ENCODE results near the gene TELO2. TPM values are rescaled to one million over a fixed set of nuclear protein-coding genes. Genes with fewer than 3 reads are reported as not detected.

Gene TELO2
- polyA plus RNA-seq, 6 donors from 2014 or later = 17.3 to 37.1 (median 26.3) TPM

DNA sequence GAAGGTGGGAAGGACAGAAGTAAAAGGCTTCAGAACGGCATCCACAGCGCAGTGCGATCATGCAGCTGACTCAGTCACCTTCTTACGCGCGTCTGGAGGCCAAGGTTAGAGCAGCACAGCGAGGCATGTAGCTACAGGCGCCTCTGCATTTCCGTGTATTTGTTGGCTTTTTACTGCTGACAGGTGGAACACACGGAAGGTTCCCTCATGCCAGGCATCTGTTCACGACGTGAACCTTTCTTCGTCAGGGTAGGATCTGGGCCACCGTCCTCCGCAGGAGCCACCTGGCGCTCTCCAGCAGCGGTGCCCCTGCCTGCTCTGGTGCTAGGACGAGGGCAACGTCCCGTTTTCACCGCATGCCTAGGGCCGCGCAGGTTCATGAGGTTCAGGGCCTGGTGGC is 55.6 kb downstream of the TELO2 start:
- Mint-ChIP-seq H3K36me3 (no peaks in the 10 kb centered on the region), H3K27me3 (no peaks in the 10 kb centered on the region), H3K9me3 (no peaks in the 10 kb centered on the region), H3K27ac (no peak overlapping the region), H3K4me1 (peaks cover 7 to 34% (median 17%) of the 10 kb centered on the region in 3 donors), H3K4me3 (no peak overlapping the region)
- ATAC-seq (ENCODE audit: low read depth in 2 of 2) = no peak
- no peak for DNase-seq

DNA sequence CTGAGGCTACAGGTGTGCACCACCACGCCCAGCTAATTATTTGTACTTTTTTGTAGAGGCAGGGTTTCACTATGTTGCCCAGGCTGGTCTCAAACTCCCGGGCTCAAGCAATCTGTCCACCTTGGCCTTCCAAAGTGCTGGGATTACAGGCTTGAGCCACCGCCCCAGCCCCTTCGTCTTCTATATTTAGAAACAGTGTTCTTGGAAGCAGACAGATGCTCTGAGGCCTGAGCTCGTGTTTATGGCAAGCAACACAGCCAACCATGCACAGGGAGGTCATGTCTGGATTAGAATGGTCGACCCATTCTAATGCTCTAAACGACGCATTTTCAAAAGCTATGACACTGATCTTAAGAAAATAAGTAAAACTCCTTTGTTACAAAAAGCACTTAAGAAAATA is 56.9 kb downstream of the TELO2 start:
- Mint-ChIP-seq H3K4me1 (peaks cover 6 to 20% (median 14%) of the 10 kb centered on the region in 3 donors), H3K4me3 (no peak overlapping the region), H3K9me3 (no peaks in the 10 kb centered on the region), H3K36me3 (no peaks in the 10 kb centered on the region), H3K27me3 (no peaks in the 10 kb centered on the region), H3K27ac (no peak overlapping the region)
- no peak for ATAC-seq (ENCODE audit: low read depth in 2 of 2)
- no peak for DNase-seq

DNA sequence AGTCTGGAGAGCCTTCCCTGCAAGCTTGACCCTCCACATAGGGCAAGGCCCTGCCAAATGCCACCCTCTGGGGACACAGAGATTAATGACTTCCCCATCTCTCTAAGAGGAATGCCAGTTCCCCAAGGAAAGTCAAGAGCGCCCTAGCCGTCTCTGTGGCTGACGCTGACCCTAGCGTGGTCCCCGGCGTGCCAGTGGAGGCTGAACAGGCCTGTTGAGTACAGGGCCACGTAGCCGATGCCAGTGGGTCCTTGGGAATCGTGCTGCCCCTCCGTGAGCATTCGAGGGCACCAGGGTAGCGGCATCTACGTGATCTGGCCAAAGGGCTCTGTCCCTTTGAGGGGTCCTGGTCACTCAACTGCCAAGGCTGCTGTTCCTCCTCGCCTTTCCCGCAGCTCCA is 57.5 kb downstream of the TELO2 start:
- ATAC-seq (ENCODE audit: low read depth in 2 of 2) (no peak), DNase-seq (no peak)
- Mint-ChIP-seq H3K9me3 (no peaks in the 10 kb centered on the region), H3K36me3 (no peaks in the 10 kb centered on the region), H3K27ac (no peak overlapping the region), H3K27me3 (no peaks in the 10 kb centered on the region), H3K4me3 (no peak overlapping the region), H3K4me1 (peaks cover 2 to 14% (median 9%) of the 10 kb centered on the region in 3 donors)

DNA sequence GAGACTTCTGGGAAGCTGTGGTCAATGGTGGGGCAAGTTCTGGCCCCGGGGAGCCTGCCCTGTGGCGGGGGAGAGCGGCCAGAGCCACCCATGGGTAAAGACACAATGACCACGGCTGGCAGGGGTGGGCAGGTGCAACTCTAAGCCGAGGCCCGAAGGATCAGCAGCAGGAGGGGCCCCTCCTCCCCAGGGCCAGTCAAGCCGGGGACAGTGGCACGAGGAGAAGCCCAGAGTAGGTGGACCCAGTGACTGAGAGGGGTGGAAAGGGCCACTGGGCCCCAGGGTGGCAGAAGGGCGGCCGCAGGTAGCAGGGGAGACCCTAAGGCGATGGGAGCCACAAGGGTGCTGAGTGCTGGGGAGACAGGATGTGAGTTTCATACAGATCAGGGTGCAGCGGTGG is 58.0 kb downstream of the TELO2 start:
- no peak overlapping the region for H3K4me3 Mint-ChIP-seq
- ATAC-seq (ENCODE audit: low read depth in 2 of 2) (no peak), DNase-seq (no peak)
- no peak overlapping the region for H3K27ac Mint-ChIP-seq
- no peaks in the 10 kb centered on the region for H3K36me3 Mint-ChIP-seq
- no peaks in the 10 kb centered on the region for H3K27me3 Mint-ChIP-seq
- peaks cover 2 to 11% (median 5%) of the 10 kb centered on the region in 3 donors for H3K4me1 Mint-ChIP-seq
- H3K9me3 Mint-ChIP-seq = no peaks in the 10 kb centered on the region

DNA sequence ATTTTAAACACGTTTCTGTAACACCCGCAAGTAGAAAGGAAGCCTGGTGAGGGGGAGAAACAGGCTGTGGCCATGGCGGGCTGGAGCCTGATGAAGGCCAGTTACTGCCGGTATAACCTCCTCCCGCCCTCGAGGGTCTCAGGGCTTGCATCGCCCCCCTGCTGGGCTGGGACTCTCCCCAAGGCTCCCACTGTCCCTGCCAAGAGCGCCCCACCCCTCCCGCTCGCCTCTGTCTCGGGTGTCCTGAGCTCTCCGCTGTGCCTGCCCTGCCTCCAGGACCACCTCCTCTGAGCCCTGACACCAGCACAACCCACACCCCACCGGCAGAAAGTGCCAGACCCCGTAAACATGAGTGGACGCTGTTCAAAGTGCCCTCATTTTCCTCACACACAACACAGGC is 59.0 kb downstream of the TELO2 start:
- no peak overlapping the region for H3K4me3 Mint-ChIP-seq
- no peak for ATAC-seq (ENCODE audit: low read depth in 2 of 2)
- no peak overlapping the region for H3K27ac Mint-ChIP-seq
- H3K36me3 Mint-ChIP-seq = no peaks in the 10 kb centered on the region
- no peak for DNase-seq
- no peaks in the 10 kb centered on the region for H3K9me3 Mint-ChIP-seq
- H3K27me3 Mint-ChIP-seq = no peaks in the 10 kb centered on the region
- peaks cover 2 to 9% (median 5%) of the 10 kb centered on the region in 3 donors for H3K4me1 Mint-ChIP-seq

DNA sequence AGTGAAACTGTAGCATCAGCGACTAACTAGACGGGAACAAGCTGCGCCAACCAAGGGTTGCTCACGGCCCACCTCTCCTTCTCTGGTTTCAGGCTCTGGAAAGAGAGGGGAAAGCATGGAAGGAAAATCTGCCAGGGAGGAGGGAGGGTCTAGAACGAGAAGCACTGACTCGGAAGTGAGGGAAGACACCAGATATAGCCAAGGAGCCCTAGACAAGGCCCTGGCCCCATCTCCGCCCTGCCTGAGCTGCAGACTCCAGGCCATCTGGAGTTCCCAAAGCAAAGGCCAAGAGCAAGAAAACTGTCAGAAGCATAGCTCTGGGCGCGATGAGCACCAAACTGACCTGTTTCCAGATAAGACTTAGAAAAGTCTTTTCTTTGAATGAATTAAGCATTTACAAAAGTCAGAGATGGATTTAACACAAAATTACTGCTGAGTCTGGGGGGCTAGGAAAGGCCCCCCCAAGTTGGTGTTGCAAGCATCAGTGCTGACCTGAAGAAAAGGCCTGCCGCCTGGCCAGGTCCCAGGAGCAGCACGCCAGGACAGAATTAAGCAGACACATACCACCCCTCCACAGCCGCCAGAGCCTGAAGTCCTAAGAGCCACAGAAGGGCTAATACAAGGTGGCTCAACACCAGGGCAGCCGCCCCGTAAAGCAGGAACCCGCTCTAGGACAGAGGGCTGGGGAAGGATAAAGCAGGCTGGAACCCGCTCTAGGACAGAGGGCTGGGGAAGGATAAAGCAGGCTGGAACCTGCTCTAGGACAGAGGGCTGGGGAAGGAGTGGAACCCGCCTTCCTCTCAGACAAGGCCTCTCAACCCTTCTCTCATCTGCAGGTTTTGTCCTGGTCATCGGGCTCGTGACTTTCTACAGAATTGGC is 61.0 kb downstream of the TELO2 start:
- Mint-ChIP-seq H3K4me3 (no peak overlapping the region), H3K27me3 (no peaks in the 10 kb centered on the region), H3K27ac (peak overlapping the region in 1 of 6 donors; percentile 88), H3K9me3 (no peaks in the 10 kb centered on the region), H3K4me1 (no peaks in the 10 kb centered on the region), H3K36me3 (no peaks in the 10 kb centered on the region)
- no peak for ATAC-seq (ENCODE audit: low read depth in 2 of 2)
- DNase-seq = no peak

DNA sequence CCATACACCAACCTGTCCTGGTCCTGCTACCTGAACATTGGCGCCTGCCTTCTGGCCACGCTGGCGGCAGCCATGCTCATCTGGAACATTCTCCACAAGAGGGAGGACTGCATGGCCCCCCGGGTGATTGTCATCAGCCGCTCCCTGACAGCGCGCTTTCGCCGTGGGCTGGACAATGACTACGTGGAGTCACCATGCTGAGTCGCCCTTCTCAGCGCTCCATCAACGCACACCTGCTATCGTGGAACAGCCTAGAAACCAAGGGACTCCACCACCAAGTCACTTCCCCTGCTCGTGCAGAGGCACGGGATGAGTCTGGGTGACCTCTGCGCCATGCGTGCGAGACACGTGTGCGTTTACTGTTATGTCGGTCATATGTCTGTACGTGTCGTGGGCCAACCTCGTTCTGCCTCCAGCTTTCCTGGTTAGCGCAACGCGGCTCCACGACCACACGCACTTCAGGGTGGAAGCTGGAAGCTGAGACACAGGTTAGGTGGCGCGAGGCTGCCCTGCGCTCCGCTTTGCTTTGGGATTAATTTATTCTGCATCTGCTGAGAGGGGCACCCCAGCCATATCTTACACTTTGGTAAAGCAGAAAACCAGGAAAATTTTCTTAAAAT is 61.8 kb downstream of the TELO2 start:
- H3K27me3 Mint-ChIP-seq = no peaks in the 10 kb centered on the region
- no peak overlapping the region for H3K27ac Mint-ChIP-seq
- DNase-seq = no peak
- H3K36me3 Mint-ChIP-seq = no peaks in the 10 kb centered on the region
- H3K4me3 Mint-ChIP-seq = no peak overlapping the region
- H3K9me3 Mint-ChIP-seq = no peaks in the 10 kb centered on the region
- no peak for ATAC-seq (ENCODE audit: low read depth in 2 of 2)
- H3K4me1 Mint-ChIP-seq = peaks cover 0 to 5% (median 0%) of the 10 kb centered on the region in 3 donors

DNA sequence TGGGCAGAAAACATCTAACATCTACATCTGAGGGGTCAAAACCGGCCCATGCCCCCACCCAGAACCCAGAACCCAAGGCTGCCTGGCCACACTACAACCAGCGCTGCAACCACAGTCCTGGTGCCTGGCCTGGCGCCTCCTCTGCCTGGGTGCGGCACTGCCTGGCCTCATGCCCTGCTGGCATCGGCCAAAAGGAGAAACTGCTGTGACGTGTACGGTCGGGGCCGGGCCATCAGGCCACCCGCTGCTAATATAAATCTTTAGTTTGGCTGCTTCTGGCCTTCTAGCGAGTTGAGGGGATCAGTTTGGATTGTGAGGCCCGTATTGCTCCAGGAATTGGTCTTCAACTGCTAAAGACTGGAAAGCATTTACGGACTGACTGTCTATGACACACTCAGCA is 63.1 kb downstream of the TELO2 start:
- Mint-ChIP-seq H3K9me3 (no peaks in the 10 kb centered on the region), H3K27me3 (no peaks in the 10 kb centered on the region), H3K36me3 (no peaks in the 10 kb centered on the region), H3K27ac (peak overlapping the region in 1 of 6 donors; percentile 42), H3K4me1 (peaks cover 0 to 5% (median 0%) of the 10 kb centered on the region in 3 donors), H3K4me3 (no peak overlapping the region)
- DNase-seq (no peak), ATAC-seq (ENCODE audit: low read depth in 2 of 2) (no peak)

DNA sequence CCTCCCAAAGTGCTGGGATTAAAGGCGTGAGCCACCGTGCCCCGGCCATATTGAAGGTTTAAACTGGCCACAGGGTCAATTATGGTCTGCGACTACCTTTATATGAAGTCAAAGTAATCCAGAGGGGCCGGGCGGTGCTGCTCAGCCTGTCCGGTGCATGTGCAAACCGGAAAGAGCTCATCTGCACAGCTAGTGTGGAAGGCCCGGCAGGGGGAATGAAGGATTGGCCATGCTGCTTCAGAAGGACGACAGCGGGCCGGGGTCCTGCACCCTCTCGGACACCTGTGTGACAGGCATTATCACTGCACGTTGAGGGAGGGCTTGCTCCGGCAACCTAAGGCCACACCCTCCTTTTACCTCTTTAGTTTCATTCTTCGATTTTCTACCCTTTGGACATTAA is 63.9 kb downstream of the TELO2 start:
- Mint-ChIP-seq H3K4me1 (peaks cover 0 to 5% (median 0%) of the 10 kb centered on the region in 3 donors), H3K27ac (no peak overlapping the region), H3K4me3 (no peak overlapping the region), H3K9me3 (no peaks in the 10 kb centered on the region), H3K27me3 (no peaks in the 10 kb centered on the region), H3K36me3 (no peaks in the 10 kb centered on the region)
- no peak for ATAC-seq (ENCODE audit: low read depth in 2 of 2)
- DNase-seq = no peak

DNA sequence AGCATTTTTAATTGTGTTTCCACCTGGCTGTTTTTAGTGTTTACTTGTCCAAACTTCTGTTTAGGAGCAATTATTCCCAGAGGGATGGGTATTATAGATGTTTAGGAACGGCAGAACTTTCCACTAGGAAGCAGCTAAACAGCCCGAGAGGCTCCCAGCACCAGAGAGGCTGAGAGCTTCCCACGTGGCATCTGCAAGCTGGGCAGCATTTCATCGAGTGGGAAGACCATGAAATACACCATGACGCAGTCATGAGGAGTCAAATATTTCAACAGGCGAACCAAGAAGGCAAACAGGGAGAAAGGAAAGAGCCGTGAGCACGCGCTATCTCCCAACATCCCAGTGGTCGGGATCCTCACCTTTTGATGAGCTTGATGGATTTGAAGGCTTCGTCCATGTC is 64.4 kb downstream of the TELO2 start:
- DNase-seq (no peak), ATAC-seq (ENCODE audit: low read depth in 2 of 2) (no peak)
- H3K36me3 Mint-ChIP-seq = no peaks in the 10 kb centered on the region
- H3K27me3 Mint-ChIP-seq = no peaks in the 10 kb centered on the region
- H3K4me1 Mint-ChIP-seq = peaks cover 0 to 5% (median 0%) of the 10 kb centered on the region in 3 donors
- no peak overlapping the region for H3K27ac Mint-ChIP-seq
- peak overlapping the region in 1 of 8 donors; percentile 17 for H3K4me3 Mint-ChIP-seq
- H3K9me3 Mint-ChIP-seq = no peaks in the 10 kb centered on the region

DNA sequence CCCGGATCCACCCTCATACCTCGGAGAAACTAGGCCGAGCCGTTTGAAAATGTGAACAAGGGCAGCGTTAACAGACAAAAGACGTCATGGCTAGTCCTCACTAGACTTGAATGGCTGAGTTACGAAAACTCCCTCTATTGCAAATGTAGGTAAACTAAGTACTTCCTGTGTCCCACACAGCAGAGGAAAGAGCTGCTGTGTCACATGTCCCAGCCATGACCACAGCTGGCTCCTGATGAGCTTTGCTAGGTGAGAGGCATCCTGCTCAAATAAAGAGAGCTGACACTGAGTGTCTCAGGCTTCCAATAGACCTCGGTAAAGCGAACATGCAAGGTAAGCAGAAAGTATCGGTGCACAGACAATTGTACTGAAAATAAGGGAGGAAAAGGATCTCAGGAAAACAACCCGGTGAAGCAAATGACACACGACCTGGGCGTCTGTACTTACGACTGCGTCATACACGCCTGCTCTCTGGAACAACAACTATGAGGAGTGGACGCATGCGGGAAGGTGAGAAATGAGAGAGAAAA is 66.4 kb downstream of the TELO2 start:
- no peaks in the 10 kb centered on the region for H3K36me3 Mint-ChIP-seq

More for the DNA sequence above, 66.4 kb downstream of the TELO2 start:
- H3K9me3 Mint-ChIP-seq = no peaks in the 10 kb centered on the region
- DNase-seq (no peak), ATAC-seq (ENCODE audit: low read depth in 2 of 2) (no peak)
- H3K27me3 Mint-ChIP-seq = no peaks in the 10 kb centered on the region
- H3K4me3 Mint-ChIP-seq = no peak overlapping the region
- peaks cover 0 to 5% (median 0%) of the 10 kb centered on the region in 3 donors for H3K4me1 Mint-ChIP-seq
- peak overlapping the region in 2 of 6 donors; percentile 2 to 40 for H3K27ac Mint-ChIP-seq

Data from naive B cell (primary cell).